Left renal cortex interstitium (tissue), 4 donors: ENCODE measurements around the gene CCDC88C. TPM values are rescaled to one million over a fixed set of nuclear protein-coding genes. Genes with fewer than 3 reads are reported as not detected.

ENCODE experiments used
- DNase-seq, 4 donors: peaks; one replicate each; pipeline ENCODE4 v3.0.0-alpha.2; 2013; ENCODE audit warnings: low read depth in 4 of 4, low spot score in 2 of 4, missing footprints in 1 of 4
- polyA plus RNA-seq, 4 donors: library from polyadenylated mRNA; unstranded; fragments of 120-200 nt; gene quantifications; one replicate each; pipeline ENCODE4 v1.2.1, GENCODE V29; 2013; ENCODE audit not compliant: insufficient read length in 4 of 4

Gene CCDC88C
- polyA plus RNA-seq, 4 donors: 28.8 to 55.2 (median 36.3) TPM

DNA sequence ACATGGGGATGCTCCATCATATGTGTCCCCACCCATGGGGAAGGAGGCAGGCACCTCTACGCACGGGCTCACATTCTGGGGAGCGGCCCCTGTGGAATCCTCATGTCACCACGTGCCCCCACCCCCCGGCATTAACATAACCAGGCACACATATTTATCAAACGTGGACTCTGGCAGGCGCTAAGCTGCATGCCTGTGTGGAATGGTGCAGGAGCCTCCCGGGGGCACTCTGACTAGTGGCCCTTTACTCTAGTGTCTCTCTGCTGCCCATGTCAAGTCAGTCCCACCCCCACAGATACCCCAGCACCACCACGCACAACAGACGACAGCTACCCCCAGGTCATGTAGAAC lies 66.1 kb downstream of the CCDC88C start:
- DNase-seq: no peak

DNA sequence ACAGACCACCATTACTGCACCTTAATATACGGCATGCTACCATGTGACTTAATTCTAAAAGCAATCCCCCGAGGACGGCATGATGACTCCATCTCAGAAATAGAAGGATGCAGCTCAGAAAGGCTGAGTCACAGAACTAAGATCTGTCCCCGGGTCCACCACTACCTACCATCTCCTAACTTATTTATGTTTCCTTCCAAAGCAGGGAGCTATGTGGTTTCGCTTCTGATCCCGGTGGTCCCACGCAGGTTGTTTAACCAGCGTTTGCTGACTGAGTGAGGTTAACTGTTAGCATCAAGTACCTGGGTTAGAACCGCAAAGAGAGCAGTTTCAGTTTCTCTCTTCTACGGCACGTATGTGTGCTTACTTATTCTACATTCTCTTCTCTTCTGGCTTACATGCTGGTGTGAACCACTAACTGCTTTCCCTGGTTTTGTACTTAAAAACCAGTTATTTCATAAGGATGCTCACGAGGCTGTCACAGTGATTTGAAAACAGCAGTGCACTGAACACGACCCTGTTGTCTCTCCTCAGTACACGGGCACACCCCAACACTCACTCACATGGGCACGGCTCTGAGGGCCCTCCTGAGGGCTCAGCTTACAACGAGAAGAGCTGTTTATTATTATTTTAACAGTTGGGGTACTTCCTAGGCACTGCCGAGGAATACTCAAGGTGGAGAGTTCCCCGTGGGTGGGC lies 66.7 kb downstream of the CCDC88C start:
- DNase-seq: no peak

DNA sequence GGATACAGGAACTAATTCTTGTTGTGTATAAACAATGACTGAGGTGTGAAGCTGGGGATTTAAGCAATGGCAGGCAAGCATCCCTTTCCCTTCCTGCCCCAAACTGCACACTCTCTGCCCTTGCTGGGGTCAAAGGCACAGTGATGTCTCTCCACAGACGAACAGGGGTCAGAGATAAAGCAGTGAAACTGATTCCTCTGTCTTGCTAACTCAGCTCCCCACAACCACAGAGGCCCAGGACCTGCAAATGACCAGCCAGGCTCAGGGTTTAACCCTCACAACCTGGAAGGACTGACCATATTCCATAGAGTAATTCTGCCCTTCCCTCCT lies 67.2 kb downstream of the CCDC88C start:
- DNase-seq: no peak

DNA sequence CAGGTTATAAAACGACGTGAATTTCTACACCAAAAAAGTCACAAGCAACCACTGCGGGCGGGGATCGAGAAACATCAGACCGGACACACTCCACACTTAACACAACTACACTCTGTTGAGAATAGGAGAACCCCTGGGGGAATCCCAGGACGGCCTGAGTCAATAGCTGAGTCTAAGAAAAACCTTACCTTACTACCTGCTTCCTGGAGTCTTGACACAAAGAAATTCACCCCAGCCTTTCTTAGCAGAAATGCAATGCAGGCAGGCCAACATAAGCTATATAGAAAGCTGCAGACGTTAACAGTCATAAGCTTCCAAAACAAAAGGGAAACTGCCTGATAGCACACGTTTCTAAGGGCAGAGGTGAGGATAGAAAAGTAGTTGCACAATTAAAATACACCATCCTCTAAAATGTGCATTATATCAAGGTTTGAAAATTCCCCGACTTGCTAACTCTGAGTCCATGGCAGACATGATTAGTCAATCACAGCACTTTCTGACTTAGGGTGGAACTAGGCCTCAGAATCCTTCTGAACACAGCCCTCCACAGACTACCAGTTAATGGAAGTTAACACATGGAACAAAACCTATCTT lies 68.0 kb downstream of the CCDC88C start:
- DNase-seq: no peak

DNA sequence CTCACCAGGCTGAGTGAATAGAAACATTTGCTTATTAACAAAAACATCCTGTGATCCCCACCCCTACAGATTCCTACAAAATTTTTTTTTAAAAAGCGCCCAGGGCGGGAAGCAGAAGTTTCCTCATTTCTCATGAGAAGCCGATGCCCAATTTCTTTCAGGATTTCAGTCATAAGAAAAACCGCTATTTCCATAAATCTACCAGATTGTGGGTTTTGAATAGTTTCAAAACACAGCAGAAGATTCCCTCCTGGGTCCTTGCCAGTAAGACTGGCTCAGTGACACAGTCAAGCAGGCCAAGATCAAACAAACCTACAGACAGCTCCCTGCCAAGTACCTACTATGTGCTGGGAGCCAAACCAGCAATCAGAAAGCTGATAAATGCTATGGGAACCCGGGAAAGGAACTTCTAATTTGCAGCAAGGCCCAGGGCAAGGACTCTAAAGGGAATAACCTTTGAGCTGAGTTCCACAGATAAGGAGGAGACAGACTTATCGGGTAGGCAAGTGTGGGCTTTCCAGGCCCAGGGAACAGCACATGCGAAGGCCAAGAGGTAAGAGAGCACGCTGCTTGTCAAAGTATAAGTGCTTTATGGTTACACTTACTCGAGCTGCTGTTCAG lies 68.7 kb downstream of the CCDC88C start:
- no peak for DNase-seq

DNA sequence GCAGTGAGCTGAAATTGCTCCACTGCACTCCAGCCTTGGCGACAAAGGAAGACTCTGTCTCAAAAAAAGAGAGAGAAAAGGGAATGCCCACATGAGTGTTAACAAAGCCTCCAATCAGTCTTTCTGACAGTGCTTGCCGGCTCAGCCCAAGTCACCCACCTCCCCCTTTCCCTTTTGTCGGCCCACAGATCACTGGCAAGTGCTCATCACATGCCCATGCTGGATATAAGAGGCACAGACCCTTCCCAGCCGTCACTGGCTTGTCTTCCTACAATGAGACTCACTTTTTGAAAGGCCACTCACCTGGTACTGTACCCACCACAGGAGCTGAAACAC lies 70.8 kb downstream of the CCDC88C start:
- no peak for DNase-seq

DNA sequence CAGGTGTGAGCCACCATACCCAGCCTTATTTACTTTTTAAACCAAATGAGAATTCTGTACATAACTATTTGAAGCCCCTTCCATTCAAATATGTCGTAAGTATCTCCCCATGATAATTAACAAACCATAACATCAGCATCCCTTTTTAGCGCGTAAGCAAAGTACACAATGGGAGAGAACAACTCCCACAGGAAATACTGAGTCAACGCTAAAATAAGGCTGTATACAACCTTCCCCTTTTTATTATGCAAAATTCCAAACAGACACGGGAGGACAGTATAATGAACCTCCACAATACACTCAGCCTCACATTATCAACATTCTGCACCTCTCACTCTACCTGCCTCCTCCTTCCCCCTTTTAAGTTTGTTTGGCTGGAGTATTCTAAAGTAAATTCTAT lies 73.5 kb downstream of the CCDC88C start:
- DNase-seq: no peak

DNA sequence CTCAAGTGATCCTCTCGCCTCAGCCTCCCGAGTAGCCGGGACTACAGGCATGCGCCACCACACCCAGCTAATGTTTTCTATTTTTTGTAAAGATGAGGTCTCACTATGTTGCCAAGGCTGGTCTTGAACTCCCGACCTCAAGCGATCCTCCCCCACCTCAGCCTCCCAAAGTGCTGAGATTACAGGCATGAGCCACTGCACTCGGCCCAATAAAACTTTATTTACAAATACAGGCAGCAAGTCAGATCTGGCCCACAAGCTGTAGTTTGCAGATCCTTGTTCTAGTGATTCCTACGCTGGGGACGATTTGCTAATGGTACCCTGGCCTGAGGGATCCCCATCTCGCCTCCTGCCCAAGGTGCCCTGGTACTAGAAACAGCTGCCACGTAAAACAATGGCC lies 74.6 kb downstream of the CCDC88C start:
- DNase-seq: no peak

DNA sequence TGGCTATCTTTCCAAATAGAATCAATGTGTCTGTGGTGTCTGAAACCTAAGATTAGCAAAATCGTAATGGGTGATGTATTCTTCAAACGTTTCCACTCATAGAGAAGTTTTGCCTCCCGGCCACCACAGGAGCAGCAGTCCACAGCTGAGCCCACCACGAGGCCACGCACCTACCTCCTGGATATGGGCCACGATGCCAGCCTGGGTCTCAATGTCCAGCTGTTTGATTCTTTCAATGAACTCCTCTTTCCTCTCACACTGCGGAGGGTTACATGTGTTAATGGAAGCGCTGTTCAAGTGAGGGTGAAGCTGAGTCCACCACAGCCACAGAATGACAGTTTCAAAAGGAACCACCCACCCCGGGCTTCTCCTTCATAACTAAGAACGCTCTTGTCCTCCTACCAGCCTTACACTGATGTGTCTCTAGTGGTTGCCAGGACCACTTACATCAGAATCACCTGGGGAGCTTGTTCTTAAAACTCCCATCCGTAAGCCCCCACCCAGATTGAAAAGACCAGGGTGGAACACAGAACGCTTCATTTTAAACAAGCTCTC lies 75.3 kb downstream of the CCDC88C start:
- no peak for DNase-seq

DNA sequence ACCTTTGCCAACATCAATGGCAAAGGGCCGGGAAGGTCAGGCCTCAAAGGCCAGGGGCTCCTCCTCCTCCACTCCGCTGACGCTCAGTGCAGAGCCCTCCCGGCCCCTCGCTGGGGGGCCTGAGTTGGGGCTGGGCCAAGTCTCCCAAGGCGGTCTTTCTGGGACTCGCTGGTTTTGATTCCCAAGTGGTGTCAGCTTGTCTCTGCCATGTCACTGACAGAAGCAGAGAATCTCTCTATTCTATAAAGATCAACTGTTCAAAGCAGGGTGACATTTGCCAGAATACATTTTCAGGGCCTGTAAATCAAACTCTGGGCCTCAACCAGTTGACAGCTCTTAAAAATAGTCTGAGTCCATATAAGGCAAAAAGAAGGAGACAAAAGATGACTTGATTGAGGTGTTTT lies 75.9 kb downstream of the CCDC88C start:
- no peak for DNase-seq

DNA sequence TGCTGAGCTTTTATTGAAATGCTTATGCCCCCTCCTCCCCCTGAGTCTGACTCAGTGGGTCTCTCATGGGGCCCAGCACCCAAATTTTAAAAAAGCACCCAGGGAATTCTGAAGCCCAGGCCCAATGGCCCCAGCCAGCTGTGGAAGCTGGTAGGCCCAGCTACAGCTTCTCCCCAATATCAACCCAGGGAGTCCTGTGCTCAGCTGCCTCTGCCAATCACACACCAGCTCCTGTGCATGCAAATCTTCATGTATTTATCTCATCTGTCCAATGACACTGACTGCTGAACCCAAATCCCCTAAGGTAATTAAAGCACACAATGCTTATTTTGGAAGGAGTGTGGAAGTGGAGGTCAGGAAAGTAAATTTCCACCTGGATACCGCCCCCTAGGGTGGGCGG lies 76.3 kb downstream of the CCDC88C start:
- DNase-seq: no peak

DNA sequence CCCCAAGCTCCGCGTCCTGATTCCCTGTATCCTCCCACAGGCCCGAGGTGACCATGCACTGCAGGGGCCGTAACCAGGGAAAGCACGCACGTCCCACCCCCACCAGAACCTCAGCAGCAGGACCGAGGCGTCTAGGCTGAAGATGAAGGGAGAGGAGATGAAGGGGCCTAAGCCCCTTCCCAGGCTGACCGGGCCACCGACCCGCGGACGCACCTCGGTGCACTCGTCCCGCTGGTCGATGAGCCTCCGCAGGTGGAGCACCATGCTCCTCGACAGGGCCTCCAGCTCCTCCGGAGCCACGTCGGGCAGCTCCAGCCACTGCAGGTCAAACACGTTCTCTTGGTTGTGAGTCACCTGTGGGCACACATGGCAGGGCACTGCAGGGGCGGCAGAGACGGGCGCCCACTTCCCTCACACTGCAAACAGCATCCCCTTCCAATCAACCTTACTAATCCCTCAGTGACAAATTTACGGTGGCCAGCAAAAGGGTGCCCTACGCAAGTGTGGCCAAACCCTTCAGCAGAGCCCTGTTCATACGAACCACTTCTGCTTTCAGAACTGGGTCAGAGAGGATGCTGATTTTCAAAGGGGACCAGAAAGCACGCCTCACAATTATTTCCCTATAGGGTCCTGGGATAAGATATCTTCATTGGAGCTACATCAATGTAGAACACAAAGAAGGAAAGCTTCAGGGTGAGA lies 77.8 kb downstream of the CCDC88C start:
- DNase-seq: no peak

DNA sequence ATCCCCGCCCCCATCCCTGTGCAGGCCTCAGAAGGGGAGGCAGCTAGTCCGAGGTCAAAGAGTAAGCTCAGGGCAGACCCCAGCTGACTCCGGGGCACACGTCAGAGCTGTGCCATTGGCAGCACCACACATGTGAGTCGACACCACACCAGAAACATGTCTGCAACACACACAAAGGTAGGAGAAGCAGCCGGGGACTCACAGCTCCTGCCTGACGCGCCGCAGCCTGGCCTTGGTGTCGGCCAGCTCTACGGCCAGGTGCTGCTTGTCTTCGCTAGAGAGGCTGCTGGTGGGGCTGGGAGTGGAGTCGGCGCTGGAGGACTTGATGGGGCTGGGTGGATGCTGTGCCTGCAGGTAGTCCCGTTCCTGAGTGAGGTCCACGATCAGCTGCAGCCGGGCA lies 78.5 kb downstream of the CCDC88C start:
- DNase-seq: no peak

DNA sequence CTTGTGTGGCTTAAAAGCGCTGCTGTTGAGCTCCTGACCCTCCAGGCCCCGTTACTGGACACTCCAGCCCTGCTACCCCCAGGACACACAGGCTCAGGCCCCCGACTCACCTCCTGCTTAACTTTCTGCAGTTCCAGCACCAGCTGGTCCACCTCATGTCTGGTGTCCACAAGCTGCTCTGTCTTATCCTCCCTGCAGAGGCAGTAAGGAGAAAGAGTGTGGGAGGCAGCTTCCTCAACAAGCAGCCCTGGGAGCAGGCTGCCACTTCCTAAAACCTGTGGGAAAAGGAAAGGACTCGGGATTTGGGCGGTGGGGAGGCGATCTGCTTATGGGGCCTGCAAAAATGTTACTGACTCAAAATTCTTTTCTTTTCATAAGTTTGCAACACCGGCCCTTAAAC lies 79.2 kb downstream of the CCDC88C start:
- DNase-seq: no peak

DNA sequence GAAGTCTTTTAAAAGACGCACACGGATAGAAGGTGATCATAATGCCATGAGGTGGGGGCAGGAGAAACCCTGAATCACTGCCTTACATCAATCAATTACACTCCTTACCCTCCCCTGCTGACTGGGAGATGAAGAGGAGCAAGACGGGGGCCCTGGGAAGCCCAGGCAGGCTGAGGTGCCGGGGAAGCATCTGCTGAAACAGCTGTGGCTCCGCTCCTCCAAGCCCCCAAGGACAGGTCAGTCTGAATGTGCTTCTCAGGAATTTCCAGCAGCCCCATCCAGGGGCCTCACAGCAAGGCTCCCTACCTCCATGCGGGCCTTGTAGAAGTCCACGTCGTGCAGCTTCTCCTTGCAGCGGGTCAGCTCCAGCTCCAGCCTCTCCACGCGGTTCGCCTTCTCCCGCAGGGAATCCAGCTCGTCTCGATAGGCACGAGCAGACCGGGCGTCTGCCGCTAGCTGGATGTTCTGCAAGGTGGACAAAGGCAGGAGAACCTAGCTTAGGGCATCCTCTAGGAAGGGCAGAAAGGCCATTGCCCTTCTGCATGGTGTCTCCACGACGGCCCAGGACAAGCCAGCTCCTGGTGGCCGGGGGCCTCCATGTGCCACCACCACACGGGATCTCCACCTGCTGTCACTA lies 79.8 kb downstream of the CCDC88C start:
- no peak for DNase-seq

DNA sequence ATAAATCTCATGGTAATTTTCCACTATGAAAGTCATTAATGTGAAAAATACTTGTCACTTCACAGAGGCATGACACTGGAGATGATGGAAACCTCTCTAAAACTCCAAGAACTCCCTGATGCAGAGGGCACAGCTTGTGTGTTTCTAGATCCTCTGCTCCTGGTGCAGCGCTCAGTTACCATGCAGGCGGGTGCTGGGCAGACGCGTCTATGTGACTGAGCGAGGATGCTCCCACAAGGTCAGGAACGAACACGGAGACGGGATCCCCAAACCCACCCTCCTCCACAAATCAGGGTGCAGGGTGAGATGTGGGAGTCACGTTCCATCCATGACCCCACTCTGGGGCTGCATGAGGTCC lies 81.5 kb downstream of the CCDC88C start:
- DNase-seq: no peak

DNA sequence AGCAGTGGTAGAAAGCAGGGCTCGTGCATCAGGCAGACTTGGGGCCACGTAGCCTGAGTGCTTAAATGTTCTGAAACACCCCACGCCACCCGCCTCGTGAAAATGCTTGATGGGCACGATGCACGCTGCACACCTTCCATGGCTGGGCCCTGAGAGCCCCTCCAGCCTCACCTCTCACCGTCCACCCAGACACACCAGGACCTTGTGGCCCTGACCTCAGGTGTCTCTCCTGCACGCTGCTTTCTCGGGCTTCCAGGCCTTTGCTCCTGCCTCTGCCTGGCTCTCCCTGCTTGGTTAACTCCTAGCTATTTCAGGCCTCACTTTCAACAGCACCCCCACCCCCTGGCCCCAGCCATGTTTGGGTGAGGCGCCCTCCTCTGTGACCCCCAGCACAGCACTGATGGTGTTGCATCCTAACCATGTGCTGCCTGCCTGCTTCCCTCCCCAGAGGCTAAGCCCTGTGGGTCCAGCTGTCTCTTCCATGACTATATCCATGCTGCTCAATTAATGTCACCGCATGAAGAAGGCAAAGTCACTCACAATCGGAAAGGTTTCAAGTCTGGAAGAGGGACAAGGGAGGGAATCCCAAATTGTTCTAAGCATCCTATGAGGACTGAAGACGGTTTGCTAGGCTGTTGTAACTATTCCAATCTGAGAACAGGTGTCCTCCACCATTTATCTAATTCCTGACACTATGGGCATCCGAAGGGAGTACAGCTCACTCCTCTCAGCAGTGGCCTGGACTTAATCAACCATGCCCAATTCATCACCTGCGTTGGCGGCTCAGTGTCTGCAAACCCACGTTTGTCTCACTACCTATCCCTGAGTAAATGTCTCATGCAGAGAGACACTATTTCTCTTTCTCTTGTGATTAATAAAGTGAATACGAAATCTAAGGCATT lies 82.2 kb downstream of the CCDC88C start:
- no peak for DNase-seq

DNA sequence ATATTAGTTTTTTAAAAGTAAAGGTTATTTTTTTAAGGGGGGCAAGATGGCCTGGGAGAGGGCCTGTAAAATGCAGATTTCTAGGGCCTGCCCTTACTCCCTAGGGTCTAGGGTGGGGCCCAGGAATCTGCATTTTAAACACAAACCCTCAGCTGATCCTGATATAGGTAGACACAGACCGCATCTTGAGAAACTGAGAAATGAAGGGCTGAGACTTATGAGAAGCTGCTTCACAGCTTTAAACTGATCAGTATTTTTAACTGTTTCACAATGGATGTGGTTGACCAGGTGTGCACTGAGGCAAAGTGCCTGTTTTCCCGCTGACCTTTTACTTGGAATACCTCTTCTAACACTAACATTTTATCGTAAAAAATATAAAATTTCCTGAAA lies 84.0 kb downstream of the CCDC88C start:
- DNase-seq: no peak

DNA sequence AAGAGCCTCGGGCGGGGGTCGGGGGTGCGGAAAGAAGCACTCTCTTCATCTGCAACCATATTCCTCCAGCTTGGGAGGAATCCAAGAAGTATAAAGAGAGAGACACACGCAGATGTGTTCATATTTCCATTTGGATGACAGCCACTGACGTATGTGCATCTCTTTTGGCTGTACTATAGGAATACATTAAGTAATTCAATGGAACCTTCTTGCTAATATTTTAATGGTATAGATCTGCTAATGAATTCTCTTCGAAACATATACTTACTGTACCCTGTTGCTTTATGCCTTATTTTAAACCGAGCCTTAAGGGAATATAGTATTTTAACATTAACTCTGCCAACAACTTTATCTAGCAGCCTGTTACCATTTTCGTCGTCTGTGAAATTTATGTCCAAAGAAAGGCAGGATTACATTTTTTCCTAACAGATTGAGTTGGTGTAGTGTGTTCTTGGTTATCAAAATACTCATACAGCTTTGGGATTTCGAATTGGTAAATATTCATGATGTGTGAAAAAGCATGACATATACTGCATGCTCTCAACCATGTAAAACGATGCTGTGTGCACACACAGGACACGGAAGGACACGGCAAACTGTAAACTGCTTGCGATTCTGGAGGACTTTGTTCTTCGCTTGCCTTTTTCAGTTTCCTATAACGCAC lies 84.5 kb downstream of the CCDC88C start:
- DNase-seq: no peak
